ENCODE measurements around the gene SEMA5A.

The SEMA5A gene

DNA sequence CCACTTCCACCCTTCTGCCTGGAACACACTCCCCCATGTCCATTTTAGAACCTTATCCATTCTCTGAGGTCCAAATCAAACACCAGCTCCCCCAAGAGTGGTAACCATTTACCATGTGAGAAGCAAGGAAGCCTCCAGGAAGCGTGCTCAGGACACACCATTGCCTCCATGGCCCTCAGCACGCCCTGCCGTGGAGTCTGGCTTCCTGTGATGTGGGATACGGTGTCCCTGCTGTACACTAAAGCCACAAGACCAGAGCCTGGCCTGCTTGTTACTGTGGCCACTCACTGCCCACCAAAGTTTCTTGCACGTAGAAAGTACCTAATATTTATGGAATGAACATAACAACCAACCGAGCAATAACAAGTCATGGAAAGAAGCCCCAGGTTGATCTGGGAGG is 151.7 kb downstream of the SEMA5A start:
- DNase-seq: no peak

DNA sequence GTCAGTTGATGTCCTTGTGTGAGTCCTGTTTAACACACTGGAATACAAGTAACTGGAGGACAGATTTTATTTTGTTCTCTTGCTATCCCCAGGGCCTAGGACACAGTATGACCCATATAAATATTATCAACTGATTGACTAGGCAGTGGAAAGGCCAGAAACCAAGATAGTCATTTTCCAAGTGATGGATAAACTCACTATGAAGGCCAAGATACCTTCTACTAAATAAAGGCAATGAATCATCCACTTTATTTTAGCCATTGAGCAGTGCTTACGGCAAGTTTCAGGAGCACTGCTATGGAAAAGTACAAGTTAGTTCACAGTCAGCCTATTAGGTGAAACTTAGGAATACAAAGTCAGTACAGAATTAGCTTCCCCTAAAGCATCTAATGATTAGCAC is 153.2 kb downstream of the SEMA5A start:
- no peak for DNase-seq

DNA sequence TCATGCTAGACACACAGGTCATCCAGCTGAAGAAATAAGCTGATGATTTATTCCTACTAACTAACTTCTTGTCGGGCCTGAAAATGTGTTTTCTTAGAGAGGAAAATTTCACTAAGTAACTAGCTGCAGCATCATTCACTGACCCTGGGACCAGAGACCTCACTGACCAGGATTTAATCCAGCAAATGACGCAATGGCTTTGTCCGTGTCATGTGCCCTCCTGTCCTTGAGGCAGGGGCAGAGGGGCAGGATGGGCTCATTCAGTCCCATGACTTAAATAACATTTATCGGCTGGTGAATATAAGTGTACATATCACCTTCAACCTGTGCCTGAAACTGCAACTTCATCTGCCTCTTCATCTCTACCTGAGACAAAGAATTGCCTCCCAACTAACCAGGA is 154.8 kb downstream of the SEMA5A start:
- no peak for DNase-seq

DNA sequence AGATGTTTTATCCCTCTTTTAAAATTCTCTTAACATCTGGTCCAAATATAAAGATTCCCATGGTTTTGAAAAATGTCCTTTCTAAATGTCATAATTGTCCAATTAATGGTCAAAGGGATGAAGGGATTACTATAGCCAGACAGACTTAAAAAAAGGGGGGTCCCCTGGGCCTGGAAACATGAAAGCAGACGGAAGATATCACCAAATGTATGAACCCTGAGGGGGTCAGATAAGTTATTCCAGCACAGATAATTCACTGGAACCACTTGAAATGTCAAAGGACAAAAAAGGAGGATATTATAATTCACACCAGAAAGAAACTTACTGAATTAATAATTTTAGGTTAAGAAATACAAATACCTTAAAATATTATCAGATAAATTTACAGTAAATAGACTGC is 155.8 kb downstream of the SEMA5A start:
- DNase-seq: no peak

DNA sequence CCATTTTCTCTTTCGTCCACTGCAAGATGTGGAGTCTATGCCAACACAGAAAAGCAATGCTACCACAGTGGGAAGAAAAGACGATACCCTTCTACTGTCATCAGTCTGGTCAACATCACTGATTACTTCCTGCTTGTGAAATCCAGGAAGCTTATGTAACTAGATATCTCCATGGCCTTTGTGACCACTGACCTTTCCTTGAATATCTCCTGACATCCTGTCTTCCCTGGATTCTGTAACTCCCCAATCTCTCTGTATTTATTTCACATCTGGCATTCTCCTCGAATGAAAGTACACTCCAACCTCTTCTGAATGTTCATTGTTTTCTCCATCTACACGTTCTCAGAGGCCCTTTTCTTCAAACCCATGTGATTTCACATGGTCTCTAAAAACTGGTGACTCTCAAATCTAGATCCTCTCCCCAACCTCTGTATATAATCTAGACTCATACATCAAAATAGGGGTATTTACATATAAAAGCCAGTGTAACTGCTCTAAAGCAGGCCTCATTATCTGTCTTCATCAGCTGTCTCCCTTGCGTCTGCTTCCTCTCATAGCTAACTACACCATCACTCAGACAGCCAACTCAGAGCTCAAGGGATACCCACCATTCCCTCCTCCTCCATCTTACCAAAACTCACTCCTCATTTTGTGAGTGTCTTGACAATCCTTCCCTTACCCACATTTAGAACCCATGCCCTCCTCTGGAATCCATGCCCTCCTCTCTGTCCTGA is 156.8 kb downstream of the SEMA5A start:
- no peak for DNase-seq

DNA sequence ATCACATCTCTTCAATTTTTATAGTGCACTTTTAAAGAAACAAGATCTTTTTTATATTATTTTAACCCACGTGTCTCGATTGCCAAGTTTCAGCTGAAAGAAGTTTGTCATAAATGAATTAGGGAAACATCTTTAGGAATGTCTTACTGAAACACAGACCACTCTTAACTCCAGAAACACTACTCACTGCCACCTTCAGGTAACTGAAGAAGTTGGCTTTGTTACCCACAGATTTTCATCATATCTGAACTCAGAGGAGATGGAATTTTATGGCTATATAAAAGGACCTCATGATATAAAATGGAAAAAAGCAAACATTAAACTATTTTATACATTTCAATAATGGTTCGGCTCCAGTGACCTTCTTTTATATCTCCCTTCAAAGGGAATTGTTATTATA is 158.0 kb downstream of the SEMA5A start:
- DNase-seq: no peak

DNA sequence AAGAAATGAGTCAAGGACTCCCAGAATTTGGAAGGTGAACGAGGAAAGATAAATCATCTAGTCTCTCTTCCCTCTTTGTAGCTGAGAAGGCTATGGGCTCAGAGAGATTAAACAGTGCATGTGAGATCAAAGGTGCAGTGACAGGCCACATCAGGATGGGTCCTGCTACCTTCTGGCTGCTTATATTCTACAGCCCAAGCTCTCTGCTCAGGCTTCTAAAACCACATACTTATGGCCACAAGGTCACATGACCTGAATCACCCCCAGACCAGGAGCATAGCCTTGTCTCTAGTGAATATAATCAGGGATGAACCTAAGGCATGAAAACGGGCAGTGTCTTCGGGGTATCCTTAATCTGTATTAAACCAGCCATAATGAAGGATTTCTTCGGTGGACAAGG is 158.9 kb downstream of the SEMA5A start:
- DNase-seq: no peak

DNA sequence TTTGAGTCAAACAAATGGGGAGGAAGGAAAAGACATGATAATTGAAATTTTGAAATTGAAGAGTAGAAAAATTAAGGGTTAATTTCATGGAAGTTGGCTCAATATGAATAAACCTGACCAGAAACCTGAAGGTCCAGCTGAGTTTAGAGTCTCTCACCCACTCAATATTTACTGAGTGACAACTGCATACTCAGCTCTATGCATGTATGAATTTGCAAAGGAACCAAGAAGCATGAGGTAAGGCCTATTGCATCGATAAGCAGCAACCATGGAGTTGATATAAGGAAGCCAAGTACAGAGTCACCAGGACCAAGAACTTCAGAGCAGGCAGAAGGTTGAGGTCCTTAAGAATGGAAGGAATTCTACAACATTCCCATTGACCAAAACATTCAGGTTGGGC is 163.4 kb downstream of the SEMA5A start:
- DNase-seq: no peak

DNA sequence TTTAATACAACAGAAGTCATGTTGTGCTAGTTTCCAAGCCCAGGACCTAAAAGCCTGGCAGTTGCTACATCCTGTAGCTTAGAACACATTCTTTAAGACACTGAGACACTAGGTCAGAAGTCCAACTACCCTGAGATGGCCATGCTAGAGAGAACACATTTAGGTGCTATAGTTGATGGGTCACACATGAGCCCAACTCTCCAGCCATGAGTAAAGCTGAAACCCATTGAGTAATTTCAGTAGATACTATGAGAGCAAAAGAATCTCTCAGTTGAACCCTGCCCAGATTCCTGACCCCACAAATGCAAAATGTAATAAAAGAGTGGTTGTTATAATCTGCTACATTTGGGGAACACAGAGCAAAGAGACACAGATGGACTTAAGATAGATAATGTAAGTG is 164.4 kb downstream of the SEMA5A start:
- no peak for DNase-seq

DNA sequence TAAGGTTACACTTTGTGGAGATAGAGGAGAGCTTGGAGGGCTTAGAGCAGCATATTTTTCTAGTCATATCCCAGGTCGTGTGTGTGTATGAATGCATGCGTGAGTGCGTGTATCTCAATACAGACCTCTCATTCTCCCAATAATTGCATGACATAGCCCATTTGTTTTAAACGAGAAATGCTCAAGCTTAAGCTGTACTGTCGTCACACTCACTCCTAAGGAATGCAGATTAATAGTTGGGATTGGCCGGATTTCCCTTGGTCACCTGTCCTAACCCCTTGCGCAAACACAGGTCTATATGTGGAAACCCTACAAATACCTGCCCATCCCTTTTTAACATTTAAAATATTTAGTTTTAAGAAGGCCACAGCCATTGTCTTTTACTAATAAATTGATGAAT is 165.8 kb downstream of the SEMA5A start:
- DNase-seq: no peak

DNA sequence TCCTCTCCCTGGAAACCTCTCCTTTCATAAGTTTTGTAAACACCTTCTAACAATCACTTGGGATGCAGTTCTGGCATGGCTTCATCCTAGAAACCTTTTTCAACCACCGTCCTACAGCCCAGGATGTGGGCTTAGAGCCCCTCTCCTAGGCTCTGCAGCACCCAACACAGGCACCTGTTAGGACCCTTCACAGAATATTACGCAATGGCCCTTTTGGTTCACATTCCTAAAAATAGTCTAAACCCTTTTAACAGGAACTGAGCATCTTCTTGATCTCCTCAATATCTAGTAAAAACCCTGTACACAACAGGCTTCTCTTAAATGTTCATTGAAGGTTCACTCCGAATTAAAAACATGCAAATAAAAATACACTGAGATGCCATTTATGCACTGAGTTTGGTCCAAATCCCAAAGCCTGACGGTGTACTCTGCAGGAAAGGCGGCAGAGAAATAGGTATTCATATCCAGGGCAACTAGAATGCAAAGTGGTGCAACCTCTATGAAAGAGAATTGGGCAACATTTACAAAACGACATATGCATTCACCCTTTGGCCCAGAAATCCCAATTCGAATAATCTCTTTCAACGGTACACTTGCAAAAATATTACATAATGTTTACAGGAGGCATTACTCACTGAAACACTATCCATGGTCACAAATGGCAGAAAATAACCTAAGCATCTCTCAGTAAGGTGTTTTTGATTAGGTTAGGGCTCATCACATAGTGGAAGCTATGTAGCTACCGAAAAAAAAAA is 169.3 kb downstream of the SEMA5A start:
- no peak for DNase-seq

DNA sequence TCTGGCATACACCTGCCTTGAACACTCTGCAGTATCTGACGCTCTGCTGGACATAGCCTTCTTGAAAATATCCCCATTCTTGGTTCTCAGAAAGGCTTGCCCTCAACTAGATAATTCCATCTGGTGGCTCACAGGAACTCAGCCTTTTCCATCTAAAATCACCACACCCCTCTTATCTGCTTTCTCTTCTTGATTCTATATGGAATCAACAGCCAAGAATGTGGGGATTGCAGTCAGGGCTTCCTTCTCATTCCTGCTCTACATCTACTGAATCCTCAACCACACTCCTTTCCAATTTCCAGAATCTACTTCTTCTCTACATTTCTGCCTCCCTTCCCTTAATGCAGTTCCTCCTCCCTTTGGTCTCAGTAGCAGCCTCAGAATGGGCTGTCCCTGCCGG is 170.1 kb downstream of the SEMA5A start:
- no peak for DNase-seq

DNA sequence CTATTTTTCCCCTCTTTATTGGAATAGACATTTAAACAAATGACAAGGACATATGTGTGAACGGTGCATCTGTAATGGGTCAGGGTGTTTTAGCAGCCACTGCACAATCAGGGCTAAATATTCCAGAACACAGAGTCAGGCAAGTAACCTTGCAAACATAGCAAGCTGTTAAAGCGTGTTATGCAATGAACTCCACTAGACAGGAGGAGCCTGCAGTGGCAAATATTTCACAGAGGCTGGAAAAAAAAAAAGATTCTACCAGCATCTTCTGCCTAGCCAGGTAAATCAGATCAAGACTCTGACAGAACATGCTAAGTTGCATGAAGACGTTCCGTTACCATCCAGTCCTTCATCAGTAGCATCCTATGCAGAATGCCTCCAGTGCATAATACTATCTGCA is 171.8 kb downstream of the SEMA5A start:
- DNase-seq: no peak

DNA sequence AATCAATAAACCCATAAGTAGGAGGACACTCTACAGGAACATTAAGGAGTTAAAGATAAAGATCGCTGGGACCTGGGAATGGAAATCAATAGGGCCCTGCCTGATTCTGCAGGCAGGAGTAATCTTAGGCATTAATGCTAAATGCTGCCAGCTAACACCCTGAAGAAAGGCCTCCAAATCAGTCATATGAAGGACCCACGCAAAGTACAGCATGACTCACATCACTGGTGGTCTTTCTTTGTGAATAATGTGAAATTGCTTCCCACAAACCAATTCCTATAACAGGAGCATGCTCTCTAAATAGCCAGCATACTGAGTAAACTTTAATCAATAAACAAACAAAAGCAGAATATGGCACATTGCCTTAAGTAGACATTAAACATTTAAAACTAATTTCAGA is 172.3 kb downstream of the SEMA5A start:
- DNase-seq: no peak

DNA sequence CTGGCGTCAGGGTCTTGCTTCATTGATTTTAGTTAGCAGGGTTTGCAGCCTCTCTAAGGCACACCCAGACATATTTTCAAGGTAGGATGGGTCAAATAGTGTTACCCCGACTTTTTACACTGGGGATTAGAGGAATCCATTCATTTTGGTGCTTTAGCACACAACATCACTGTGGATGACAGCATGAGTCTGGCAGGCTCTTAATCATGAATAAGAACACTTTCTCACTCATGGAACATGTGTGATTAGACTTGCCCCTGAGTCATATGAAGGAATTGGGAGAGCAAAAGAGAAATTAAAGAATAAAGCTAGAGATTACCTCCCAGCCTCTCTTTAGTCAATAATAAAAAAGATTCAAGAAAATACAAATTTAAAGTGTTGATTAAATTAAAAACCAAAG is 175.6 kb downstream of the SEMA5A start:
- no peak for DNase-seq

DNA sequence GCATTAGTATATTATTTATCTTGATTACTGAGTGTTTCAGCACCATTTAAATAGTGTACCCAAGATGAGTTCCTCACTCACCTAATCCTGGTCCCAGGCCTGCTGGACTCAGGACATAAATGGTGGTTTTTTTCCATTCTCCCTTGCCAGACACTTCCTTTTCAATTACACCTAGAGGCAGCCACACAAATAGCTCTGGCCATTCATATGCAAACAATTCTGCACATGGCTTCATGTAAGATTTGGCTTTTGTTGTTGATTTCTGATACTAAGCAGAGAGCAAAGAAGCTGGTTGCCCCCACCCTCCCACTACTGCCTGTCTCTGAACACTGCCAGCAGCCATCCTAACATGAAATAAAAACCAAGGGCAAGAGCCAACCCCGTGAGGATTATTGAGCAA is 180.4 kb downstream of the SEMA5A start:
- no peak for DNase-seq

DNA sequence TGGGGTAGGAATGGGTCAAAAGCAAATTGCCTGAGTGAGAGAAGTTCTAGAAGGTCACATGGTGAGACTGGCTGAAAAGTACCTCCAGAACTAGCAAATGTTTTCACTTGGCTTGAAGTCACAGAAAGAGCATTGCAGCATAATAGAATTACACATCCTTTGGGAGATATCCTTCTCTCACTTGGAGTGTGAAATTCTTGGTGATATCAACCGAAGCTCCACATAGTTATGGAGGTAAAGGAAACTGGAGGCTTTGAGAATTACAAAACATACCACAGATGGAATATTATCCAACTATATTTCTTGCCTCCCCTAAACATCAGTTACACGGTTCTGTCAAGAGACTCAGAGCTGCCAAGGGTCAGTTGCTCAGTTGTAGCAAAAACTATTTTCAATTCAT is 182.4 kb downstream of the SEMA5A start:
- DNase-seq: no peak

DNA sequence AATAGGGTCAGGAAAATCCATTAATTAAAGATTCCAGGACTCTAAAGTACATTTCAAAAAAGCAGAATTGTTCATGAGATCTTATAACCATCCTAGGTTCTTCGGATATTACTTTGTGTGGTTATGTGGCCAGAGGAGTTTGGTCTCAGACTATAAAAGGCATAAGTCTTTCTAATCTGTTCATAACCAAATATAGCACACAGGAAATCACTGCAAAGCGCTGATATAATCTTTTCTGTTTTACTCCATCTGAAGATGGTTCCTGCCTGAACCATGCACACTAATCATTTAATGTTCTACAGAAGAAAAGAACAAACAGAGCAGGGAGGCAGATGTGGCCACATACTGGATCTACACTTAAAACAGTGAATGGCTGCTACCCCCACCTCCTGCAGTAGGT is 182.8 kb downstream of the SEMA5A start:
- no peak for DNase-seq

DNA sequence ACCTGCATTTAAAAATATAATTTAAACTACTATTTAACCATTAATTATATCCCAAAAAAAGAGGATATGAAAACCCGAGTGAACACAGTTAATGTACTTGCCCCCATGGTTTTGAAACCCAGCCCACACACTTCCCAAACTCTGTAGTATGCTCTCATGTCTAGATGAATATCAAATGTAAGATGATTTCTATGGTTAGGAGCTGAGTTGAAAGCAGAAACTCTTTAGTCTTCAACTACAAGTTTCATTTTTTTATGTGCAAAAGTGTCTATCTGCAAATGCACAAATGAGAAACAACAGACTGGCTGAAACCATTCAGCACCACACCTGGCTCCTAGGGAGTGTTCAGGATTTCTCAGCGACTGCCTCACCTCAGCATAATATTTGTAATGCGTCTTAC is 183.3 kb downstream of the SEMA5A start:
- DNase-seq: no peak

DNA sequence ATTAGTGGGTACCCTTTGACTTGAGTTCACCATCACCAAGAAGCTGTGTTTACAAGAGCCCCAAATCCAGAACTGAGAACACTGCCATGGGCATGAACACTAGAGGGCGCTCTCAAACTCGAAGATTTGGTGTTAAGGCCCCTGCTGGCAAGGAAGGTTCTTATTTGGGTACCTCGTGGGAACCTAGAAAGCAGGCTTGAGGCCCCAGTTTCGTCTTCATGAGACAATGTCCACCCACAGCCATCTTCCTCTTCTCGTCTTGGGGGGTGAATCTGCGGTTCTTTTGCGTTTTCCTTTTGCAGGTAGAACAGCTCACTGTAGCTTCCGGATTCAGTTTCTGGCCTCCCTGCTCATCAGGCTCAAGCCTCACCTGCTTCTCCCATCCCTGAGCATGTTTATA is 184.0 kb downstream of the SEMA5A start:
- DNase-seq: peak; percentile 32 to 64

DNA sequence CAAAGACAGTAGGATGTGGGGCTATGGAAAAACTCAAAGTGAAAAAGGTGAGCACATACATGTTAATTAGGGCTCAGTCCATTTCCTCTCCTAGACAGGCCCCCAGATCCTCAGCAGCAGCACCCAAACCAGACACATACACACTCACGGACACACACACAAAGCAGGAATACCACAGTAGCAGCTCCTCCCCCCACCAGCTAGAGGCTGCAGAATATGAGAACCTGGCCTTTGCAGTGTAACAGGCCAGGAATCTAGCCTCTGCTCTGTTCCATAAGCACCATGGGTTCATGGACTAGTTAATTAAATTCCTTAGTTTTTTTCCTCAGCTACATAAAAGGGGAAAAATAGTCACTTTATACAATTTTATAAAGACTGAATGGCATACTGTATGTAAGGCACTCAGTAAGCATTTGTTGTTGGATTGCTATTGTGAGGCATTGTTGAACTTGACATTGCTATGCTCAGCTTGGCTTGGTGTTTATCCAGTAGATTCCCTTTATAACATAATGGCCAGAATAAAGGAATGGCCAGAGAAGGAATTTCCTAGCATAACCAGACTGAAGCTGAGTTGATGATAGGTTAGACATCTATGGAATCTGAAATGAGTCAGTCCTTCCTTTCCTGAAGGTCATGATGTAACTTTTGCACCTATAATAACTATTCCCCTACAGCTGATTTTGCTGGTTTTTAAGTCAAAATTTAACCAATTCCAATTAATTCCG is 186.8 kb downstream of the SEMA5A start:
- no peak for DNase-seq

DNA sequence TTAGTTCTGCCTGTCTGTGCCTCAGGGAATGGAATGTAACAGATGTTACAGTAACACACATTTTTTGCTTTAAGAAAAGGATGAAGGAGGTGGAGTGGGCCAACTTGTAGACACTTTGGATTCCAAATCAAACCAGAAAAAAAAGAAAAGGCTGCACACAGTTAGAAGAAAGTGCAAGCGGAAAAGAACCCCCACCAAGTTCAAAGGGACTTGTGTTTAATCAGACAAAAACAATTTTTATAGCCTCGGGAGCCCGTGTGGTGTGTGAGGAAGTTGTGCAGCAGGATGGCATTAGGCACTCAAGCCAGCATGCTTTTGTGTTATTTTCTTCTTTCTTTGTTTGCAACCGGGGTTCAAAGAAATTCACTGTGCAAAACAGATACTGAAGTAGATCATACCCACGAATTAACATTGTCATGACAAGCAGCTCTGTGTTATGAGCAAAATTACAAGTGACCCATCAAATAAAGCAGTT is 189.5 kb downstream of the SEMA5A start:
- no peak for DNase-seq

DNA sequence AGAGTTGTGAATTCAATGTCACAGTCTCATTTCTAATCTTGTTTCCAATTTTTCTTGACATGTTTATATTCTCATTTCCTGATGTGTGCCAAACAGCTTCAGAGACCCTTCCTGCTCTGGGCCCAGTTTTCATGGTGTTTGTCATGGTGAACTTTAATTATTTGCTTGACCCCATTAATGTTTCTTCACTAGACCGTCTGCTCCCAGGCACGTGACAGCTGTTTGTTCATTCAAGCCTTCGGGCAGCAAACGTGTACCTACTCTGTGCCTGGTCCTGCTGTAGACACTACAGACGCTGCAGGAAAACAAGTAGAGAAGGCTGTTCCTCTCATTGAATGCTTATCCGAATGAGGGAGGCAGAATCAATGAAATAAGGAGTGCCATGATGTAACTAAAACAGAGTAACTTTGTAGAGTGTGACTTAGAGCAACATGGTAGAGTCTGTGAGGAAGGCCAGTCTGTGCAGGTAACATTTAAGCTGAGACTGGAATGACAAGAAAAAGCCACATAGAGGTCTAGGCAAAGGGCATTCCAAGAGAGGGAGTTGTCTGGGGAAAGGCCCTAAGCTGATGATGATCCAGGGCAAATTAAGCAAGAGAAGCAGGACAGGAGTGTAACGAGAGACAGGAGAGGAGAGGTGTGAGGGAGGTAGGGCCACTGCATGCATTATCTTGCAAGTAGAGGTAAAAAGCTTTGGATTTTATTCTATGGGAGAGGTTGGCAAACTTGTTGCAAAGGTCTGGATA is 191.4 kb downstream of the SEMA5A start:
- DNase-seq: no peak

Measured in AML-193 (cell line).